Right lung (tissue), 5 donors: ENCODE results near the gene ASMT. TPM values are rescaled to one million over a fixed set of nuclear protein-coding genes. Genes with fewer than 3 reads are reported as not detected.
"Not testable (repeated sequence)": the region's sequence is repeated elsewhere in the genome, so short reads cannot be mapped to it uniquely, and the experiment has no call there.

Experiments used
- DNase-seq, 2 donors: peaks; one replicate each; pipeline ENCODE4 v3.0.0-alpha.2; 2013
- polyA plus RNA-seq, 5 donors: library from polyadenylated mRNA; unstranded; fragments of 120-200 nt; gene quantifications; one replicate each; pipeline versions ENCODE4 v1.2.1 to v1.2.3, GENCODE V29; 2013; ENCODE audit warnings: inconsistent platforms in 1 of 5, low replicate concordance in 1 of 5; ENCODE audit not compliant: insufficient read length in 5 of 5, insufficient read depth in 1 of 5

The ASMT gene
- polyA plus RNA-seq, 5 donors = 0.26 to 0.87 (median 0.57) TPM; not detected in 1

- DNase-seq = no peak
Observed at GRCh38 chrX:1649621-1650020, 34.8 kb downstream of the ASMT start.

- peak in 1 of 2 donors; percentile 16 for DNase-seq
Observed at GRCh38 chrX:1652011-1652811, 37.4 kb downstream of the ASMT start.

GRCh38 chrX:1656379-1656778 lies 41.5 kb downstream of the ASMT start:
- no peak for DNase-seq

DNA sequence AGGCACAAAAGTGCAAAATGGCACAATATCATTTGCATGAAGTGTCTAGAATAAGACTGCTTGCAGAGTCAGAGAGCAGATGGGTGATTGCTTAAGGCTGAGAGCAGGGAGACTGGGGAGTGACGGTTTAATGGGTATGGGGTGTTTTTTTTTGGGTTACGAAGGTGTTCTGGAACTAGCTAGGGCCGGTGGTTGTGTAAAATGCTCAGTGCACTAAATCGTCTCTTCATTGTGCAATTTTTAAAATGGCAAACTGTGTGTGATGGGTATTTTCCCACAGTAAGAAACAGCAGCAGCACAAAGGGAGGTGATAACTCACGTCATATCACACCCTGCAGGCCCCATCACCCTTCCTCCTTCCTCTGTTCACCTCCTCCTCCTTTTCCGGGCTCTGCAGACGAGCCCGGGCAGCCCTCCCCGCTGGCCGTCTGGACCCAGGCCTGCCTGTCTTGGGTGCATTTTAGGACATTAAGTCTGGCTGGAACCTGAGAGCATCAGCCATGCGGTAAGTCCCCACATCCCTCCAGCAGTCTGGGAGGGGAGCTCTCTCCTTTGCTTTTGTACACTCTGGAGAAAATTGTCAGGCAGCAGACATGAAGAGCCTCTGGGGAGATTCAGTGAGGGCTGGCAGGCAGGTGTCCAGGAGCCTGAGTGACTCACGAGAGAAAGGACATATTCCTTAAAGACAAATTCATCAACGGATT lies 42.7 kb downstream of the ASMT start:
- no peak for DNase-seq

DNA sequence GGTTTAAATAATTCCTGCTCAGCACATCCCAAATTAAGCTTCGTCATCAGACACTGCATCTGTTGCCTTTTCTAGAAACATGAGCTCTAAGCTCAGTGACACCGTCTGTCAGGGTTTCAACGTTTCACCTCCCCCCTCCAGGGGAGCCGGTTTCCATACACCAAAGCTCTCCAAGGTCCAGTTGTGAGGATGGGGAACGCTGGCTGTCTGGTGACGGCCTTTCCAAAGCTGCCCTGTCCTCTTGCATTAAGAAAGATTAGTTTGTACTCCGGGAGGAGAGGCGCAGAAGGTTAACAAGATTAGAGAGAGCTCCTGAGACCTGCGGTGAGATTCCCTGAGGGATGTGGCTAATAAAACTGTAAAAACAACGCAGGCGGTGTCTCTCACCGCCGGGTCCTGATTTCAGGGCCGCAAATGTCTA lies 43.2 kb downstream of the ASMT start:
- no peak for DNase-seq

DNA sequence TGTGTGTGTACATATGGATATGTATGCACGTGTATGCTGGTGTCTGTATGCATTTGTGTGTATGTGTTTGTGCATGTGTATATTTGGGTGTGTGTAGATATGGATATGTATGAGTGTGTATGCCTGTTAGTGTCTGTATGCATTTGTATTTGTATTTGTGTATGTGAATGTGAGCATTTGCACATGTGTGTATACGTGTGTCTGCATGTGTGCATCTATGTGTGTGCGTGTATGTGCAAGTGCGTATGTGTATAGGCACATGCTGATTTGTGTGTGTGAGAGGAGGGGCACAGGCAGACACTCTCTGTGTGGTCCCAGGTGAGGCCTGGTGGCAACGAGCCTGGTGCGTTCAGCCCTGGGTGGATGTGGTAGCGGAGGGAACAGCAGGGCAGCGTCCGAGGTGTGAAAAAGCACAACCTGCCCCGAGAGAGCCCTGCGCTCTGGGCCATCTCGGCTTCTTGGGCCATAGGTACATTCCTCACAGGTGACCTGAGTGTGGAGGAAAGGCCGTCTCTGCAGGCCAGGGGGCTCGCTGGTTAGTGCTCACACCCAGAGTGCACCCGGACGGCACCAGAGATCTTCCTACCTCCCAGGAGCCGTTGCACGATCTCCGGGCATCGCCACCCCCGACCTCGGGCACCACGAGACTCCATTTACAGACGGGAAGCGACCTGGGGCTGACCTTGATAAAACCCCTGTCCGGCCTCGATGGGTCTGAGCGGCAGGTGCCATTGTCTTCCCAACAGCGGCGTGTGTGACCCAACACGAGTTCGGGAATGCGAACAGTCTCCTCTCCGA lies 45.0 kb downstream of the ASMT start:
- no peak for DNase-seq

GRCh38 chrX:1661048-1661921 lies 46.4 kb downstream of the ASMT start:
- no peak for DNase-seq

- no peak for DNase-seq
Observed at GRCh38 chrX:1661922-1662221, 47.0 kb downstream of the ASMT start.

- DNase-seq = no peak
Observed at GRCh38 chrX:1667566-1667965, 52.7 kb downstream of the ASMT start.

DNA sequence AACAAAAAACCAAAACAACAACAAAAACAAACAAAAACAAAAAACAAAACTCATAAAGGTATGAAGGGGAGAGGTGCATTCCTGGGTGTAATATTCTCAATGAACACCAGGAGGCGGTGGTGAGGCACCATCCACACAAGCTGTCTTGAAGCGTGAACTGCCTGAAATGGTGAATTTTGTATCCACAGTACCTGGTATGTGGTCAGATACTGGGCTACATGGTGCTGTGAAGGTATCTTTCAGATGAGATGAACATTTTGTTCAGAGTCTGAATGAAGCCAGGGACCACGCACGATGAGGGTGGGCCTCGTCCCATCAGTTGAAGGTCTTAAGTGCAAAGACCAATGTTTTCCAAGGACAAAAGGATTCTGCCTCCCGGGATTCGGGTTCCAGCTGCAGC lies 58.5 kb downstream of the ASMT start:
- no peak for DNase-seq

- no peak for DNase-seq
Observed at GRCh38 chrX:1676866-1677265, 62.0 kb downstream of the ASMT start.

GRCh38 chrX:1679238-1679637 lies 64.4 kb downstream of the ASMT start:
- no peak for DNase-seq

- DNase-seq = no peak
Observed at GRCh38 chrX:1681439-1681838, 66.6 kb downstream of the ASMT start.

DNA sequence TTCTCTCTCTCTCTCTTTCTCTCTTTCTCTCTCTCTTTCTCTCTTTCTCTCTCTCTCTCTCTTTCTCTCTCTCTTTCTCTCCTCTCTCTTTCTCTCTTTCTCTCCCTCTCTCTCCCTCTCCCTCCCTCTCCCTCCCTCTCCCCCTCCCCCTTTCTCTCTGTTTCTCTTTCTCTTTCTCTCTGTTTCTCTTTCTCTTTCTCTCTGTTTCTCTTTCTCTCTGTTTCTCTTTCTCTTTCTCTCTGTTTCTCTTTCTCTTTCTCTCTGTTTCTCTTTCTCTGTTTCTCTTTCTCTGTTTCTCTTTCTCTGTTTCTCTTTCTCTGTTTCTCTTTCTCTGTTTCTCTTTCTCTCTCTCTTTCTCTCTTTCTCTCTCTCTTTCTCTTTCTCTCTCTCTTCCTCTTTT lies 67.0 kb downstream of the ASMT start:
- not testable (repeated sequence) for DNase-seq

DNA sequence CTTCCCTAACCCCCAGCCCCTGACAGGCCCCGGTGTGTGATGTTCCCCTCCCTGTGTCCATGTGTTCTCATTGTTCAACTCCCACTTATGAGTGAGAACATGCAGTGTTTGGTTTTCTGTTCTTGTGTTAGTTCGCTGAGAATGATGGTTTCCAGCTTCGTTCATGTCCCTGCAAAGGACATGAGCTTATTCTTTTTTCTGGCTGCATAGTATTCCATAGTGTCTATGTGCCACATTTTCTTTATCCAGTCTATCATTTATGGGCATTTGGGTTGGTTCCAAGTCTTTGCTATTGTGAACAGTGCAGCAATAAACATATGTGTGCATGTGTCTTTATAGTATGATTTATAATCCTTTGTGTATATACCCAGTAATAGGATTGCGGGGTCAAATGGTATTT lies 67.6 kb downstream of the ASMT start:
- DNase-seq = not testable (repeated sequence)

DNA sequence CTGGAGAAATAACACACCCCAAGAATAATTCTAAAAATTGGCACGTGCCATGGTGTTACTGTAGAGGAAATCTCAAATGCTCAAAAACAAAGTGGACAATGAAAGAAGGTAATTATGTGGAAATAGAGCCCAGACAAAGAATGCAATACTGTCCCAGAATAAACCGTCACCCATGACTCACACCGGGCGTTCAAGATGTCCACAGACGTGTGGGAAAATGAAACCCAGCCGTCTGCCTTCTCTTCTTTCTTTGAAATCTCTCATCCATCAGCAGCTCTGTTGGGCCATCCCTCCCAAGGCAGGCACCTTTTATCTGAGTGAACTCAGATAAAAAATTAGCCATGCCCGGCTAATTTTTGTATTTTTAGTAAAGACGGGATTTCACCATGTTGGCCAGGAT lies 70.0 kb downstream of the ASMT start:
- not testable (repeated sequence) for DNase-seq

GRCh38 chrX:1685444-1685880 lies 70.6 kb downstream of the ASMT start:
- DNase-seq = not testable (repeated sequence)

GRCh38 chrX:1686642-1687041 lies 71.8 kb downstream of the ASMT start:
- DNase-seq = no peak
